T-helper 9 cell (primary cell): ENCODE measurements around the gene SEBOX.

ENCODE experiments used
- DNase-seq: peaks from one replicate; pipeline ENCODE4 v3.0.0-alpha.2; 2020

SEBOX gene

DNA sequence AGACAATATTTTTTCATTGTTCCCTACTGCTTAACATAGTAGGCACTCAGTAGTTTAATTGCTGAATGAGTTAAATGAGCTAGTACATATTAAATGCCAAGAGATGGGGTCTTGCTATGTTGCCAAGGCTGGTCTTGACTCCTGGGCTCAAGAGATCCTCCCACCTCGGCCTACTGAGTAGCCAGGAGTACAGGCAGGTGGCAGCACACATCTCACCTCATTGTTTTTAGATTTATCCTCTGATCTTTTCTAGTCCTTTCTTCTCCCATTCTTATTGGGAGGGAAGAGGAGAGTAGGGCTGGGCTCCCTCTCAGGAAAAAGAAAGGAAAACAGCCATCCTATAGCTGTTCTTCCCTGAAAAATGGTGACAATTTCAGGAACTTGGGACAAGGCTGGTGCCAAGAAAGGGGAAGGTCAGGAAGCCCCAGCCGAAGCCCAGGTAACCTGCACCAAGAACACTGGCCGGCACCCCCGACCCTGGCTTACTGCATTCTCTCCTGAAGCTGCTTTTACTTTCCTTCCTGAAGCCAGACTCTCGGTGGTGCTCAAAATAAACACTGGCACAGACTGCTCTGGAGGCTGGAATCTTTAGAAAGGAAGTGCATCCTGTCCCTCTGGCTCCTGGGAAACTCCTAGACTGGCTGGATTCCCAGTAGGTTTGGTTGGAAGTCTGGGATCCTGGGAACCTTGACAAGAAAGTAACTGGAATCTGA is 26.8 kb downstream of the SEBOX start:
- DNase-seq = no peak

DNA sequence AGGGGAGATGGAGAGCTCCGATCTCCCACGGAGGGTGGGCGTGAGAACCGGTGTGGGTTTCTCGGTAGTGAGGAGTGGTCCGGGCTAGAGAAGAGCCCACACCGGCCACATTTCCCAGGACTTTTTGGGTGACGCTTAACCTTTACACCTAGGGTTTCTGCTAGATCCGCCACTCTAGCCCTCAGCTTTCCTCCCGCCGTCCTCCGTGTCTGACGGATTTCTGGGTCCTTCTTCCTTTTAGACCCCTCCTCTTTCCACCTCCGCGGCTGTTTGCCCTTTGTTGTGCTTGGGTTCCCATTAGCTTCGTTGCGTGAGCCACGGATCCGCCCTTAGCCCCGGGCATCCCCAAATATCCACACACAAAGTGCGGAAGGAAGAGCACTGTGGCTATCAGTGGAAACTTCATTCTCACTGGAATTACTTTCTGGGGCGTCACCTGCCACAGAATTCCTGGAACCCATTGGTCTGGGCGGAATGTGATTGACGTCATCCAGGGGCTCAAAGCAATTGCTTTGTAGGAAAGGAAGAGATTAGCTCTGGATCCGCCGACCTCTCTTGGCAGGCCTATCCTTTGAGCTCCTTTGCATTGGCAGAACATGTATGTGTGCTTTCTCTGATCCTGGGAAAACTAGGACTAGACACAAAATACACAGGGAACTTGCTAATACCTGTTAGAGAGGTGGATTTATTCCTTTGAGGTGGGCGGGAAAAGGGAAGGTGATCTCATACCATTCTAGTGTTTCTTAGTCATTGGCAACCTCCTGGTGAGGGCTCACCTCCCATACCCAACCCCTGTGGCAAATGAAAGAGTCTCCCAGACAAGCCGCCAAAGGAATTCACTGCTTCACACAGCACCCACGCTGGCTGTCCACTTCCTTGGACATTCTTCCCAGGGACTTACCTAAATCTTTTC is 28.8 kb downstream of the SEBOX start:
- DNase-seq = no peak

DNA sequence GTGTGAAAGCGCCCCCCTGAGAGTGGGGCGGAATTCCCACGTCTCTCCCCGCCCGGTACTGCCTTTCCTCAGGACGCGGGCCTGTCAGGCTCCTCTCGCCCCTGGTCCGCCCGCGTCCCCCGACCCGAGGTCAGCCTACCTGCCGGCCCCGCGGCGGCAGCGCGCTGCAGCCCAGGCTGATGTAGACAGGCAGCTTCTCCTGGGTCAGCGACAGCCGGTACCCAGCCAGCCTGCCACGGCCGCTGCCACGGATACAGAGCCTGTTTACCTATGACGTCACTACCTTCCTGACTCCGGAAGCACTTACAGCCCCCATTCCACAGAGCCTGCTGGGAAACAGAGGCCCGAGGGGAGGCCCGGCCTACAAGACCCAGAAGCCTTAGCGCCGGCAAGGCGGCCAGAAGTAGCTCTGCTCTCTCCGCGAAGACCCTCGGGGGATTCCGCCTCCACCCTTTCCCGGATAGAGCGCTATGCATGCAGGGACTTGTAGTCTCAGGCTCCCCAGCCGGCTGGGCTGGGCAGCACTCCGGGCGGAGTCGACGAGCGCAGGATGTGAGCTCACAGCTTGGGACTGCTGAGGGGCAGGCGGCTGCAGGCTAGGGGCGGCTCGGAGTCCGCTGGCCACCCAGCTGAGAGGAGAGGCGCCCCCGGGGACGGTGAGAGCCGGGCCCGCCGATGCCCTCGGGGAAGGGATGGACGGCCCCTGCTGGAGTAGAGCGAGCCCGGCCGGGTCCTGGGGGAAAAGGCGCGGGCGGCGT is 29.6 kb downstream of the SEBOX start, which contains the start of the genes IFT20 and TNFAIP1:
IFT20 (minus strand) TSS at position 272 of the 758 bp plus-strand sequence. CDS start 3,487 bp downstream, outside the sequence.
TNFAIP1 (plus strand) TSS at position 561 of the 758 bp plus-strand sequence. CDS start 3,761 bp downstream, outside the sequence.
- DNase-seq = peak; percentile 92

DNA sequence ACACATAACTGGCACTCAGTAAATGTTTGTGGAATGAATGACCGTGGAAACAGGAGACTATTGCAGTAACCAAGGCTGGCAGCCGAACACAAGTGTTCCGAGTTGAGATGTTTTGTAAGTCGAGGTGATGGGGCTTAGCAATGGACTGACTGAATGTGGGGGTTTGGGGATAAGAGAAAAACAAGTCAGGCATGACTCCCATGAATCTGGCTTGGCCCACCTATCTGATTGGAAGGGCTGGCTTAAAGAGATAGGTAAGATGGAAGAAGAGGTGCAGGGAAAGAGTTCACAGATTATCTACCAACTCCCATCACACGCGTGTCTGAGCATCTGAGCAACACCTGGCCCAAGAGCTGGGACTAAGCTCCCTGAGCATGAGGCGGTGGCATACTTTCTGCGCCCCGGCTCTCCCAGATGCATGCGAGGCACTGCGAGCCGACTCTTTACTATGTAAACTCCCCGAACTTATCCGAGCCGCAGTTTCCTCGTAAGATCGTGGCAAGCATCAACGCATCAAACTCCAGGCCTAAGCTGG is 30.3 kb downstream of the SEBOX start:
- no peak for DNase-seq

DNA sequence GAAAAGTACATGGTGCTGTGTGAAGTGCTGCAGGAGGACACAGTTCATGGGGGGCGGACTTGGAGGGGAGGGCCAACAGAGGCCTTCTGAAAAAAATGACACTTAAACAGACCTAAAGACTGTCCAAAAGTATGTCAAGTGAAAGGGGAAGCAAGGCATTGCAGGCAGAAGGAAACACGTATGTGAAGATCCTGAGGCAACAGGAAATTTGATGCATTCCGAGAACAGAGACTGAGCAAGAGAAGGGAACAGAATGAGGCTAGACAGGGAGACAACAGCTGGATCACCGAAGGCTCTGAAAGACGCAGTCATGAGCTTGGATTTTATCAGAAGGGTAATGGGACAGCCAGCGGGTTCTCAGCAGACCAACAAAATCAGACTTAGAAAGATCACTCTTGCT is 30.8 kb downstream of the SEBOX start:
- no peak for DNase-seq

DNA sequence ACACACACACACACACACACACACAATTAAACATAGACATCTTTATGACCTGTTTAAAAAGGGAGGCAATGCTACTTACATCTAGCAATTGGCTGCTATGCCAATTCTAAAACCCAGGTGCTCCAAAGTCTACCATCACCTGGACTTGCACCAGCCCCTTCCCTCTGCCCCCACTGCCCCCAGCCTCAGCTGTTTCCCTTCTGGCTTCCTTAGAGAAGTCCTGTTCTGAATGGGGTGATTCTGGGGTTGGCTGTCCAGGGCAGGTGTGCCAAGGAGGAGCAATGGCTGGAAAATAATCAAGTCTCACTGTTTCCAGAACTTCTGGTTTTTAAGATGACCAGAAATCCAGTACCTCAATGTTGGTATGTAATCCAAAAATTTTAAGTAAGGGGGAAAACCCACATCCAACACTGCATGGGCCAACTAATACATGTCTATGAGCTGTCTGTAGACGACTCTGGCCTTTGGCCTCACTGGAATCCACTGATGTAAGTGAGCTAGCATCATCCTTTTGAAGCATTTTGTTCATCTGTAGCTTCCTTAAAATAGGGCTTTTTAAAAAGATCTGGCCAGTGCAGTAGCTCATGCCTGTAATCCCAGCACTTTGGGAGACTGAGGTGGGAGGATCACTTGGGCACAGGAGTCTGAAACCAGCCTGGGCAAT is 31.8 kb downstream of the SEBOX start:
- DNase-seq = no peak

DNA sequence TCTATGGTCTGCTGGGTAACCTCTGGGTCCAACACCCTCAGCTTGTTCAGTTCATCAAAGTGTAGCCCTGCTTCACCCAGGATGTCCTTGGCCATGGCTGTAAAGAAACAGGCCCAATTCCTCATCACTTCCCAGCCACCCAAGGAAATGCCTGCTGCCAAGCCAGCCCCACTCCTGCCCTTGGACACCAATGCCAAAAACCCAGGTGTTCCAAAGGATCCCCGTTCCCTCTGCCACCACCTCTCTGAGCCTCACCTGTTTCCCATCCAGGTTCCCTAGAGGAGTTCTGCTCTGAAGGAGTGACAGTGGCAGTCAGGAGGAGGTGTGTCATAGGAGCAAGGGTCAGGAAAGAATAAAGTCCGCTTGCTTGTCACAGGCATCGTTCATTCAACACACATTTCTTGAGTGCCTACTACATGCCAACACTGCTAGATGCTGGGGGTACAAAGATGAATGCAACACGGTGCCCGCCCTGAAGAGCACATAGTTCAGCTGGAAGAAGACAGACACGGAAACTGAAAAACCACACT is 33.0 kb downstream of the SEBOX start:
- DNase-seq = no peak

DNA sequence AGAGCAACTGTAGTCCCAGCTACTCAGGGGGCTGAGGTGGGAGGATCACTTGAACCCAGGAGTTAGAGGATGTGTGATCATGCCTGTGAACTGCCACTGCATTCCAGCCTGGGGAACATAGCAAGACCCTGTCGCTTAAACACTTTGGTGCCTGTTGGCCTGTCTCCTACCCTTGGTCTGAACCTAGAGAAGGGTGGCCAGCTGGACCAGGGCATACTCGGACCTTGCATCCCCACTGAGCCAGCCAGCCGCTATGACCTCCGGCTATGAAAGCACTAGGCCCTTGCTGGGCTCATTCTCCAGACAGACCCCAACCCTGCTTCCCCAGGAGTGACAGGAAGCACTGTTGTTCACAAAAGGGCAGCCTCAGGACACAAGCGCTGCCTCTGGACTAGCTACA is 34.3 kb downstream of the SEBOX start:
- DNase-seq = no peak

DNA sequence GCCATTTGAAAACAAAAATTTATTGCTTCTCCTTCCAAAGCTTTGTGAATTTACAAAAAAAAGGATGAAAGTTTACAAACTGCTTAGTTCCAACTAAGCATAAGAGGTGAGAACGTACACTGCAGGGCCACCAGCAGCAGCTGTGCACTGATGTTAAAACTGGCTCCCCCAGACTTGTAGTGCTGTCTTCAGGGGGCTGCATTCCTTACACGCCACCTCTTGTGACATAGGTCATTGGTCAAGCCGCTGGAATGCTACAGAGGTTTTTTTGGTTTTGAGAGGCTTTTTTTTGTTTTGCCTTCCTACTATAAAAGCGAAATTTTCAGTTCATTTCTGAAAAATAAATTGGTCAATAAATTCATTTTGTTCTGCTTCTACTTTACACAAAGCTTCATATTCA is 36.7 kb downstream of the SEBOX start:
- DNase-seq = no peak

DNA sequence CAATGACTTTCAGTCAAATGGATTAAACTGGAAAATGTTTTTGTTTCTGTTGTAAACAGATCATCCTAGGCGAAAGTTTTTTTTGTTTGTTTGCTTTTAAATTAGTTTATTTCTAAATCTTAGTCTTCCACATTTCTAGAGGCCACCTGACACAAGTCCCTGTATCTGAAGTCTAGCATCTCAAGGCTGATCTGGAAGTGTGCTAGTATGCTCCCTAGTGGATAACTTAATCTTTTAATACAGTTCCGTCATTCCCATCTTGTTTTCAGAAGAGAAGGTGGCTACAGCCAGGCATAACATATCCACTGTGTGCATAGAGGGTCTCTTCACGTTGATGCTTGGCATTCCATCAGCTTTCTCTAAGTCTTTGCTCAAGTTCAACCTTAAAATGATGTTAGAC is 37.3 kb downstream of the SEBOX start:
- DNase-seq = no peak

DNA sequence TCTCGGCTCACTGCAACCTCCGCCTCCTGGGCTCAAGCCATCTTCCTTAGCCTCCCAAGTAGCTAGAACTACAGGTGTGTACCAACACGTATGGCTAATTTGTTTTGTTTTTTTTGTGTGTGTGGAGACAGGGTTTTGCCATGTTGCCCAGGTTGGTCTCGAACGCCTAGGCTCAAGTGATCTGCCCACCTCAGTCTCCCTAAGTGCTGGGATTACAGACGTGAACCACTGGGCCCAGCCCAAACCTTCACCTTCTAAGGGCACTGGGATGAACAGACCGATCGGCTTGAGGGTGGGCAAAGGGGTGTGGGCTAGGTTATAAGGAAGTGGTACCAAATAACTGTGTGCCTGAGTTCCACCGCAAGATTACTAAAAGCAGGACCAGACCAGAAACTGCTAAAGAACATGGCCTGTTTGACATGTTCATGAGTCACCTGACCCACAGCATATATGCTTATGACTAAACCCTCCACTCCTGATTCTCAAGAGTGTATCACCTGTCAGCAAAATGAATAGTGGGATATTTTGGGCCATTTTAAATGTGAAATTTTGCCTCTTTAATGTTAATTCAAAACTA is 37.9 kb downstream of the SEBOX start:
- no peak for DNase-seq

DNA sequence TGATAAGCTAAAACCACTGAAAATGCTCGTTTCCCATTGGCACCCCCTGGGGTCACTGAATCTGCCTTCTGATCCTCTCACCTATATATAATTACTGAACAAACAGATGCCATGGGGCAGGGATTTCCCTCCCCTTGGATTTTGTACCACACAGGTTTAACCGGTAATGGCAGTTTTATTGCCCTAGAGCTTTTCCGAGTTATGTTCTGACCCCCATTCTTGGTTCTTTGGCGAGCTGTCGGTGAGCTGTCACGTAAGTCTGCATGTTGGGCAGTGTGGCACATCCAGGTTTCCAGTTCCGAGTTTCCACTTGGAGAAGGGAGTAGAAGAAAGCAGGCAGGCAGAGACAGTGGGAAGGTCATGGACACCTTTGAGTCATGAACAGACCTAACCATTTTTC is 38.9 kb downstream of the SEBOX start:
- DNase-seq = no peak

DNA sequence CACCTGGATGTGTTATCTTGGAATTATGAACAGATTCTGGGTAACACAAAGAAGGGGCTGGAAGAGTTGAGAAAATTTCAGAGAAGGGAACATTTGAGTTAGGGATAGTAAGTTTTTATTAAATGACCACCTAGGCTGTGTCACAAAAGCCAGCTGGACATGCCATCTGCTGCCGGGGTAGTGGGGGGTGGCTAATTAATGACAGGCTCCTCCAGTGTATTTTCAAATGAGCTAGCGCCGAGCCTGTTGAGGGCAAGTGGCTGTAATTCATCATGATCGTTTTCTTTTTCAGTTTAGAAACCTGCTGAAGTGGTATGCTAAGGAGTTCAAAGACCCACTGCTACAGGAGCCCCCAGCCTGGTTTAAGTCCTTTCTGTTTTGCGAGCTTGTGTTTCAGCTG is 39.8 kb downstream of the SEBOX start:
- DNase-seq = no peak

DNA sequence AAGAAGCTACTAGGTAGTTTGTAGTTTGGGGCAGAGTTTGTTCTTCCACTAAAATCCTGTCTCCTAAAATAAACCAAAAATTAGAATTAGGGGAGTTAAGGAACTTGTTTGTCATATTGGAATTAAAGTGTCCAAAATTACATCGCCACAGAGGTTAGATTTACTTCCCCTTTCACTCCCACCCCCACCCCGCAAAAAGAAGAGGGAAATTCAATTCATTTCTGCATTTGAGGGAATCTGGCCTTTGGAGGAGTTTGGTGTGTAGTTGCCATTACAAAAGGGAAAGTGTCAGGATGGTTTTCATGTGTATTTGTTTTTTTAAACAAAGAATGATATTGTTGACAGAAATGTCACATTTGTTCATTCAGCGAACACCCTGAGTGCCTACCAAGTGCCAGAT is 40.2 kb downstream of the SEBOX start:
- DNase-seq = no peak

DNA sequence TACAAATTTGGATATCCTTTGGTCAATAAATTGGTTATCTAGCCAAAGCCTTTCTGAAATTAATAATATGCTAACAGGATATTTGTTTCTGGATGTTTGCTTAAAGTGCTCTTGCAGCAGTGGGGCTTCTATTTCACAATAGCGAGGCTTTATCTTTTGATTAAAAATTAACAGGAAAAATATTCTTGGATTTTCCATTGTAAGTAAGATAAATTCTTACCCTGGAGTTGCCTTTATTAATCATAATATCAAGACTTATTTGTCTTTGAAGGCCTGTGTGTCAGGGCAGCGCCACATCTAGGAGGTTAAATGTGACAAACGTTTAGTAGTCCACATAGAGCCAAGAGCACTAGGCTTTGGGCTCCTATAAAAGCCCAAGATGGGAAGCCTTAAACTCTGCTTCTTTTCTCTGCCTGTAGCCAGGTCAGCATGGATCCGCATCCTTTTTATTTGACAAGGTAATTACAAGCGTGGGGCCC is 40.7 kb downstream of the SEBOX start:
- no peak for DNase-seq

DNA sequence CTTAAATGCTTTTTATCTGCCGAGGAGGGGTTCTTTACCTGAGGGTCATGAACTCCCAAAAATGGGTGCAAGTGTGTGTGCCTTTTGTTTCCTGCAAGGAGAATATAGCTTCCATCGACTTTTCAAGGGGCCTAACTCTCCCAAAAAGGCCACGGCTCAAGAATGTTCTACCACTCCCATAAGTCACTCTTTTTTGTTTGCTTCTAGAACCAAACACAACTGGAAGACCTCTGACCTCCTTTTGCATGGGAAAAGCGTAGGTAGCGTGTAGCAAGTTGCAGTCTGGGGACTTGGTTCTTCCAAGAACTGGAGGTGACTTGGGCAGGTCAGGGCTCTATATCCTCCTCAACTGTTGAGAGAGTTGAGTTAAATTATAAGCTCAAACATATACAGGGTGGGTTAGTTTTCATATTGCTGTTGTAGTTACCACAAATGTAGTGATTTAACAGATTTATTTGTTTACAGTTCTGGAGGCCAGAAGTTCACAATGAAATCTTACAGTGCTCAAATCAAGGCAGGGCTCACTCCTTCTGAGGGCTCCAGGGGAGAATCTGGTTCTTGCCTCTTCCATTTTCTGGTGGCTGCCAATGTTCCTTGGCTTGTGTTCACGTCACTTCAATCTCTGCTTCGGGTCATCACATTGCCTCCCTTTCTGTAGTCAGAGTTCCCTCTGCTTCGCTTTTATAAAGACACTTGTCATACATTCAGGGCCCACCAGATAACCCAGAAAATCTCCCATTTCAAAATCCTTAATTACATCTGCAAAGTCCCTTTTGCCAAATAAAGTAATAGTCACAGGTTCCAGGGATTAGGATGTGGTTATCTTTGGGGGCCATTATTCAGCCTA is 44.6 kb downstream of the SEBOX start:
- DNase-seq = no peak

DNA sequence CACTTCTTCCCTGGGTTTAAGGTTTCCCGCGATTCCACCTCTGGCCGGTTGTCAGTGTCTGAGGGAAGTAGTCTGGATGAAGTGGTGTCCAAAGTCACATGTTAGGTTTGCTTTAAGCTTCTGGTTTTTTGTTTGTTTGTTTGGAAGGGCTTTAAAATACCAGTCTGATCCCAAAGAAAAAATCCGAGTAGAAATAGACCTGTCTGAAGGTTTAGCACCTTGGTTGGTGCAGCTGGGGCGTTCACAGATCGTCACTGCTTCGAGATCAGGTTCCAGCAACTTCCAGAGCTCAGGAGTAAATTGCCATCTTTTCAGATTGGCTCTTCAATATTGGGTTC is 45.4 kb downstream of the SEBOX start:
- no peak for DNase-seq

DNA sequence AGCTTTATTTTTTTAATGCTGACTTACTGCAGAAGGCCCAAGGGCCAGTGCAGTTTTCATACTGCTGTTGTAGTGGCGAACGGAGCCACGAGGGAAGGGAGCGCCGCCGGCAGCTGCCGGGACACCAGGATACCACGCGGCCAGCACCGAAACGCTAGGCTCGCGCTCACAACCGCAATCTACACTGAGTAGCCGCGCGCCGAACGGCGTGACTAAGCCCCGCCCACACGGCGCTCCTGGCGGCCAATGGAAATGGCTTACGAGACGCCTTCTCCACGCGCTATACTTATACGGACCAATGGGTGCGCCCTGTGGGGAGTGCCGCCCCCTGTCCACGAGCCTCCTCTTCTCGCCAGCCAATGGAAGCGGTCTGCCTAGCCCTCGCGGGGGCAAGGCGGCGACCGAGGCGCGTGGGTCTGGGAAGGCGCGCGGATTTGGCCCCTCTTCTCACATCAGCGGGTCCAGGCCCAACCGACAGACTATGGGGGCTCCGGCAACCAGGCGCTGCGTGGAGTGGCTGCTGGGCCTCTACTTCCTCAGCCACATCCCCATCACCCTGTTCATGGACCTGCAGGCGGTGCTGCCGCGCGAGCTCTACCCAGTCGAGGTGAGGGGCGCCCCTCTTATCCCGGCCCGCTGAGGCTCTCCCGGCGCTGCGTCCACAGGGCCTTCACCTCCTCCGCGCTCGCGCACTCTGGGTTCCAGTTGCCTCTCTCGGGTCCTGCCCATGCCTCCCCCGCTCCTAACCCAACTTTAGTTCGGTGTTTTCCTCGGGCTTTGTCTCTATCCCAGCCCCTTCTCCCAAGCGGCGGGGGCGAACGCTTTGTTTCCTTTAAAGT is 46.0 kb downstream of the SEBOX start, which contains the start of gene TMEM97:
TMEM97 (plus strand) TSS at position 442 of the 839 bp plus-strand sequence; CDS start at position 482, 40 bp downstream.
- peak; percentile 88 for DNase-seq

DNA sequence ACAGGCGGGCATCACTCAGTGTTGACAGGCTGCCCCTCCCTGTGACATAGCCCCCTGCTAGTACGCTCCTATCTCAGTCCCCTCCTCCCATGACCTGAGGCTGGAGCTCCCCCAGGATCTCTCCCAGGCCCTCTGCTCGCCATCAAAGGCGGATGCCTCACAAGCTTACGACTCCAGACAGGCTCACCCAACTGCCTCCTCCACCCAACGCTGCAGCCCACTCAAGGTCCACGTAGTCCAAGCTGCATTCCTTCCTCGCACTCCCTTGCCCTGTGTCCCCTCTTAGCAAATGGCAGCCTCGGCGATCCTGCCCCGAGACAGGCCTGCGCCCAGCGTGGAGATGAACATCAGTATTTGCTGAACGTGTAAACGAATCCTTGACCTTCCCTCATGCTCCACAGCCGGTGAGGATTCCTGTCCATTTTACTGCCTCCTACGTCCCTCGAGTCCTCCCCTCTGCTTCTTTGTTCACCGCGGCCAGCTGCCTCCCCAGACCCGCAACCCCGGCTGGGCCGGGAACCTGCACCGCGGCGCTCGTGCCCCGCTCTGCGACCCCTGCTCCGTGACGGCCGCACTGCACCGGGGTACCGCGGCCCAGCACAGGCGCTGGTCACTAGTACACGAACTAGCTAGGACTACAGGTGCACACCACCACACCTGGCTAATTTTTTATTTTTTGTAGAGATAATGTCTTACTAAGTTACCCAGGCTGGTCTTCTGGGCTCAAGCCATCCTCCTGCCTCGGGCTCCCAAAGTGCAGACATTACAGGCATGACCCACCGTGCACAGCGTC is 46.8 kb downstream of the SEBOX start:
- no peak for DNase-seq
